Hematopoietic multipotent progenitor cell treated with erythropoietin and hydrocortisone succinate and interleukin-3 and kit ligand, for 17 days (in vitro differentiated cells): Measurements from ENCODE around the gene ST3GAL3.
A peak's percentile ranks its signal among the peaks of the same experiment; 100 is the strongest.

ENCODE experiments used
- DNase-seq: peaks from one replicate; pipeline ENCODE4 v3.0.0-alpha.2; 2015; ENCODE audit warnings: low spot score

The ST3GAL3 gene

DNA sequence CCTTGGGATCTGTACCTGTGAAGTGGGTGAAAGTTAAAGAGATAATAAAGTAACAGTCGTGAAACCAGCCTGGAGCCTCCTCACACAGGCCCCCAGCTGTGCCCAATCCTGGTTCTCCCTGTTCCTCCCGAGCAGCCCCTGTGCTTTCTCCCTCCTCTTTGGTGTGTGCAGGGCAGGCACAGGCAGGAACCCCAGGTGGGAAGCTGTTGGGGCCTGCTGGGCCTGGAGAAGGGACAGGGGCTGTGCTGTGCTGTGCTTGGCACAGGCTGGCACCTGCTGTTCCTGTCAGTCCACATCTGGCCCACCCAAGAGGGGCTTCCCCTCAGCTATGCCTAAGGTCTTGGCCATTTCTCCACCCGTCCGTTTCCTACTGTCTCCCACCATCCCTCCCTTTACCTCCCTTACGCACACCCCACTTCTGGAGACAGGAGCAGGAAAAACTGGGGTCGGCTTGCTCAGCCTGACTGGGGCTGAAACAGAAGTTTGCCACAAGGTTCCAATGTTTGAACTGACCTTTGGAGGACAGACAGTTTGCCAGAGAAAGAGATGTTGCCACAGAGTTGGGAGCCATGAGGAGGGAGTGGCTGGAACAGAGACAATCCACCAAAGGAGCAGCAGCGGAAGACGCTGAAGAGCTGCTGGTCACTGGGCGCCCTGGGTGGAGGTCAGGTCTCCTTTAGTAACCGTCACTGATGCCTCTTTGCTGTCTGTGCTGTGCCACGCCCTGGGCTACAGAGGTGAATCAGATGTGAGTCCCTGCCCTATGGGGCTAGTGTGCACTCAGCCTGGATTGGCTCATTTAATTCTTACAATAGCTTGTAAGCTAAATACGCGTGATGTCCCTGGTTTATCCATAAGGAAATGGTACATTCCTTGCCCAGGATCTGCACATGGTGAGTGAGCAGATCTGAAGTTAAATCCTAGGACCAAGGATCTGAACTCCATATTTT lies 207.5 kb downstream of the ST3GAL3 start:
- DNase-seq: no peak

DNA sequence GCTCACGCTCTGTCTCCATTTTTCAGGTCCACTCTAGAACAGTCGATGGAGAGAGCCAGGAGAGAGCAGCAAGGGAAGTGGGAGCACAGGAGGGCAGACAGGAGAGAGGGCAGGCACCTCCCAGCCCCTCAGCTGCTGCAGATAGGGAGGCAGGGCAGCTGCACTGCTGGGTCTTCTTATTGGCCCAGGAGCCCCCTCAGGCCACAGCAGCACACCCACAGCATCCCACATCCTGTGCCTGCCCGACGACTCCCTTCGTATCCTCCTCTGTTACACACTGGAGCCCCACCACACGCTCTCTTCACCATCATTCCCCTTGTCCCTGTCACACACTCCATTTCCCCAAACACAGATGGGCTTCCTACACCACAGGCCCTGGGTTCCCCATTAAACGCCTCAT lies 212.6 kb downstream of the ST3GAL3 start:
- no peak for DNase-seq

DNA sequence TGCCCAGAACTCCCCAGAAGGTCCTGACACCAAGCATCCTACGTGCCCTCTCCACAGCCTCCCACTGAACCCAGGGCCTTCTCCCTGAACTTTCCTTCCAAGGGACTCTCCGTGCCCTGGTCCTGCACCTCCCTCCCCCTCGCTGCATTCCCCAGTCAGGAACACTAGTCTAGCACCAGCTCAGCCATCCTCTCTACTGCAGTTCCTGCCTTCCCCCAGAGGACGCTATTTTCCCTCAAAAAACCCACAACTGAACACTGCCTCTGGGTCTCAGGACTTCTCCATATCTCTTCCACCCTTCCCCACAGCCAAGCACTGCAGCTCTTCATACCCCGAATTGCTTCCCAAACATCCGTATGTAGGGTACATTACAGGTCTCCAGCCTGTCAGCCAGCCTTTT lies 213.7 kb downstream of the ST3GAL3 start:
- DNase-seq: no peak

DNA sequence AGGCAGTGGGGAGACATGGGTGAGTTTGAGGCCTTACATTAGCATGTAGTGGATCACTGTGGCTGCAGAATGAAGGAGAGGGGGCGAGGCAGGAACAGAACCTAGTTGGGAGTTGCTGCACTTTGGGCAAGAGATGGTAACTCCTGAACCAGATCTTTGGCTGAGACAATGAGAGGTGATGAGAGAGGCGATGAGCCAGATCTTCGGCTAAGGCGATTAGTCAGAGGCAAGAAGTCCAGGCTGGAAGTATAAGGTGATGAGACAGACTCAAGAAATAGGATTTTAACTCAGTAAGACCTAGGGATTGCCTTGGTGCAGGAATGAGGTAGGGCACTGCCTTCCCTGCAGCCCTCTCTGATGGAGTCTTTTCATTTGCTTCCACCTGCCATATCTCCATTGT lies 217.2 kb downstream of the ST3GAL3 start:
- DNase-seq: no peak

DNA sequence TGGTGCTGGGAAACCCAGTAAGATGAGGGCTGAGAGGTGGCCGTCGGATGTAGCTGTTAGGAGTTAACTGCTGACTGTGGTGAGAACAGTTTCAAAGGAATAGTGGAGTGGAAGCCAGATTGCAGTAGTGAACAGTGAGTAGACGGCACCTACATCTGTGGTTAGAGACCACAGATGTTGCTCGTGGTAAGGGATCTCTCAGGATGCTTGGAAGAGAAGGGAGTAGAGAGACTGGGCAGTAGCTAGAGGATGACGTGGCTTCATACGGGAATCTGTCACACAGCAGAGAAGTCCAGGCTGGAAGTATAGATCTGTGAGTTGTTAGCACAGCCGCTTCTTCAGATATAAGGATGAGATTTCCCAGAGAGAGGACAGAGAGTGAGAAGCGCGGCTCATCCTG lies 218.5 kb downstream of the ST3GAL3 start:
- no peak for DNase-seq

DNA sequence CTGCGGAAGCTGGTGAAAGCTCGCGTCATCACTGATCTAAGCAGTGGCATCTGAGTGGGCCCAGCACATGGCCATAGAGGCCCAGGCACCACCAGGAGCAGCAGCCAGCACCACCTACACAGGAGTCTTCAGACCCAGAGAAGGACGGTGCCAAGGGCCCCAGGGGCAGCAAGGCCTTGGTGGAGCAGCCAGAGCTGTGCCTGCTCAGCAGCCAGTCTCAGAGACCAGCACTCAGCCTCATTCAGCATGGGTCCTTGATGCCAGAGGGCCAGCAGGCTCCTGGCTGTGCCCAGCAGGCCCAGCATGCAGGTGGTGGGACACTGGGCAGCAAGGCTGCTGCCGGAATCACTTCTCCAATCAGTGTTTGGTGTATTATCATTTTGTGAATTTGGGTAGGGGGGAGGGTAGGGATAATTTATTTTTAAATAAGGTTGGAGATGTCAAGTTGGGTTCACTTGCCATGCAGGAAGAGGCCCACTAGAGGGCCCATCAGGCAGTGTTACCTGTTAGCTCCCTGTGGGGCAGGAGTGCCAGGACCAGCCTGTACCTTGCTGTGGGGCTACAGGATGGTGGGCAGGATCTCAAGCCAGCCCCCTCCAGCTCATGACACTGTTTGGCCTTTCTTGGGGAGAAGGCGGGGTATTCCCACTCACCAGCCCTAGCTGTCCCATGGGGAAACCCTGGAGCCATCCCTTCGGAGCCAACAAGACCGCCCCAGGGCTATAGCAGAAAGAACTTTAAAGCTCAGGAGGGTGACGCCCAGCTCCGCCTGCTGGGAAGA lies 223.0 kb downstream of the ST3GAL3 start:
- peak; percentile 37 for DNase-seq

DNA sequence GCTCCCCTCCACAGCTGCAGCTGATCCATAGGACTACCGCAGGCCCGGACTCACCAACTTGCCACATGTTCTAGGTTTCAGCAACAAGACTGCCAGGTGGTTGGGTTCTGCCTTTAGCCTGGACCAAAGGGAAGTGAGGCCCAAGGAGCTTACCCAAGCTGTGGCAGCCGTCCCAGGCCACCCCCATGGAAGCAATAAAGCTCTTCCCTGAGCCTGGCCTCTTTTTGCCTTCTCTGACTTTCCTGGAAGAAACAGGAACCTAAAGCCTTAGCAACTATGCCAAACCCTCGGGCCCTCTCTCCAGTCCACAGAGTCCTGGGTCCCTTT lies 223.6 kb downstream of the ST3GAL3 start:
- no peak for DNase-seq

DNA sequence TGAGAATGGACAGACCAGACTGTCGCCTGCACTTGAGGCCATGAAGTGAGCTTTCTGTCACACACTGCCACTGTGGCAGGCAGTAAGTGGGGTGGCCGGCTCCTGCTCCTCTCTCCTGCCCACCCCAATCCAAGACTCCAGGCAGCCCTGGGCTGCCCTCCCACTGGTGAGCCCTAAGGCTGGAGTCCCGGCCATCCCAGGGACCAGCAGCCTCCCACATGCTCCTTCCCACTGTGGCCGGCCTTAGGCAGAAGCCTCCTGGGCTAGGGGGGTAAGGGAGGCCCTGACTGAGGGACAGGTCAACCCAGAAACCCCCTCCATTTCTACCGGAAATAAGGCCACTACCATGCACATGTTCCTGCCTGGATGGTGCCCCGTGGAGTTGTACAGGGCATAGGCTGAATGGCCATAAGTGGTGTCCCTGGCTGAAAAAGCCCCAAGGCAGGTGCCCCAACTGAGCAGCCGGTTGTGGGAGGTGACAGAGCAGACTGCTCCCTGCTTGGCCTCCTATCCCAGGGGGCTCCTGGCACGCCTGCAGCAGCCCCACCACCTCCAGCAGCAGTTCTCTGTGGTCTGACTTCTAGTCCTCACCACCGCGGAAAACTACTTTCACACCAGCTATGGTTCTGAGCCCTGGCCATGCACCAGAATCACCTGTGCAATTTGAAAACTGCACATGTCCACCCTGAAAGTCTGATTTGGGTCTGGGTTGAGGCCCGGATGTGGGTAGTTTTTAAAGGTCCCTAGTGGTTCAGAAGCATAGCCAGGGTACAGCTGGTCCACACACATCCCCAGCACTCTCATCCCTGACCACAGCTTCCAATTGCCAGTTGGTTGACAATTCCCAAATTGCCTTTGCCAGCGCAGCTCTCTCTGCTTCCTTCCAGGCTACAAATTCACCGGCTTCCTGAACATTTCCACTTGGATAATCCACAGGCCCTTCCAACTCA lies 224.7 kb downstream of the ST3GAL3 start:
- no peak for DNase-seq

DNA sequence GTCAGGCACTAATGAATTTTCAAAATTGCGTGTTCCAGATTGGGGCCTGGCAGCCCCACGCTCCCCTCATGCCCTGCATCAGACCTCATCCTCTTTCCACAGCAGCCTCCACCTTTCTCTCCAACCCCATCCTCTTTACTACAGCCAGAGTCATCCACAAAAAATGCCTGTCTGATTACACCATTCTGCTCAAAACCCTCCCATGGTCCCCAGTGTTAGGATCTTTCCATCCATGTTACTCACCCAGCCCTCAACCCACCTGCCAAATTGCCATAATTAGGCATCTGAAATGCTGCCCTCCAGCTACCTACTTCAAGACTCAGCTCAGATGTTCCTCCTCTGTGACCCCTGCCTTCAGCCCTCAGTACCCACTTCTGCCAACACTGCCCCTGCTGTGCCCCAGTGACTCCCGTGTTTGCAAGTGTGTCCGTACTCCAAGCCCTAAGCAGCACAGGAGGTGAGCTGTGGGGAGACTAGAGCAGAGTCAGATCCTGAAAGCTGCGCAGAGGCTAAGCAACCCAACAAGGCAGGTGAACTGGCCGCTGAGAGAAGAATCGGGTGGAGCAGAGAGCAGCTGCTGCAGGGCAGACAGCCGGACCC lies 225.6 kb downstream of the ST3GAL3 start:
- no peak for DNase-seq

DNA sequence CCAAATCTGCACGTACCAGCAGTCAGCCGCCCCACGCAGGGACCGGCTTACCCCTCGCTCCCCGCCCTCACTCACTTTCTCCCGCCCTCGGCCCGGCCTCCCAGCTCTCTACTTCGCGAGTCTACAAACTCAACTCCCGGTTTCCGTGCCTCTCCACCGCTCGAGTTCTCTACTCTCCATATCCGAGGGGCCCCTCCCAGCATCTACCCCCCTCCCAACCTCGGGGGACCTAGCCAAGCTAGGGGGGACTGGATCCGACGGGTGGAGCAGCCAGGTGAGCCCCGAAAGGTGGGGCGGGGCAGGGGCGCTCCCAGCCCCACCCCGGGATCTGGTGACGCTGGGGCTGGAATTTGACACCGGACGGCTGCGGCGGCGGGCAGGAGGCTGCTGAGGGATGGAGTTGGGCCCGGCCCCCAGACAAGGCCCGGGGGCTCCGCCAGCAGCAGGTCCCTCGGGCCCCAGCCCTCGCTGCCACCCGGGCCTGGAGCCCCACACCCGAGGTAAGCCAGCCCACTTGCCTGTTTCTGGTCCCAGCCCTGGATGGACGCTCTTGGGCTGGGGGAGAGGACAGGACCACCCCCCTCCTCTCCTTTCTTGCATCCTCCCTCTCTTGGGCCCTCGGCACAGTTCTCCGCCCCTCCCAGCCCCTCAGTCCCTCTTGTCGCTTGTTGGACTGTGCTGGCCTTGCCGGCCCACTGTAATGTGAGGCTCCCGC lies 226.2 kb downstream of the ST3GAL3 start, which contains the start of gene ARTN:
Gene ARTN (plus strand): TSS at position 416 of the 715 bp plus-strand sequence. CDS start 1,856 bp downstream, outside the sequence.
- no peak for DNase-seq

DNA sequence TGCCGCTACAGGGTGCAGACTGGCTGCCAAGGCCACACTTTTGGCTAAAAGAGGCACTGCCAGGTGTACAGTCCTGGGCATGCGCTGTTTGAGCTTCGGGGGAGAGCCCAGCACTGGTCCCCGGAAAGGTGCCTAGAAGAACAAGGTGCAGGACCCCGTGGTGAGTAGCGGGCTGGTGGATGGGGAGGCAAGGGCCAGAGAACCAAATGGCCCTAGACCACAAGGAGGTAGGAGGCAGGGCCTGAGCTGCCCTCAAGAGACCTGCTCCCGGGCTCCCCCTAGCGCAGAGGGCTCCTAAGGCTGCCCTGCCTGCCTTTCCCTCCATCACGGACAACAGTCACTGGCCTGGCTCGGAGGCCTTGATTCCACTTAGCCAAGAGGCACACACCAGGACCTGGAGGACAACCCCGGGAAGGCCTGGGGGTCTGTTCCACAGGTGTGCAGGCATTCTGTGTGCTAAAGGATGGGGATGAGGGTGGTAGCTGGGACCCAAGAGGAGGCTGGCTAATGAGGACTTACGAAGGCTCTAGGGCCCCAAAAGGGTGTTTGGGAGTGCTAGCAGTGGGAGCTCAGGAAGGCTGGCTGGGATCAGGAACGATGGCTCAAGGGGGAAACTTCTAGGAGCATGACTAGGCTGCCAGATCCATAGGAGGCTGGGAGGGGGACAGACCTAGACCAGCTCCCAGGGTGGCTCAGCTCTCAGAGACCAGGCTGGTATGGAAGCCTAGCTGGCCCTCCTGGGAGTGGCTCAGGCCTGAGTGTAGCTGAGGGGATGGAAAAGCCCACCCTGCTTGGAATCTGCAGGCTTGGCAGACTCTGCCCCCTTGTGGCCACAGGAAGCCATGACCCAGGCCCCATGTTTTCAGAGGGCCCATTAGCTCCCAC lies 227.0 kb downstream of the ST3GAL3 start:
- DNase-seq: peak; percentile 71

DNA sequence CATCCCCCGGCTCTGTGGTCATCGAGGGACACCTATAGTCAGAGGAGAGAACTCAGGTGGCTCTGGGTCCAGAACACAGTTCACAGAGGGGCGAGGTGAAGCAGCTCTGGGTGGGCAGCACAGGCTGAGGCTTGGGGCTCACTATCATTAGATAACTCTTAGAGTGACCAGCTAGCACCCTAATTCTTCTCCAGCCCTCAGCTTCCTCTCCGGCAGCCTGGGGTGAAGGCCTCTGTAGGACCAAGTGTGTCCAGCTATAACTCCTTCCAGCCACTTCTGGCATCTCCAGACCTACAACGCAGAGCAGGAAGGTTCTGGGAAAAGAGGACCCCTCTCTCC lies 227.6 kb downstream of the ST3GAL3 start:
- DNase-seq: no peak

DNA sequence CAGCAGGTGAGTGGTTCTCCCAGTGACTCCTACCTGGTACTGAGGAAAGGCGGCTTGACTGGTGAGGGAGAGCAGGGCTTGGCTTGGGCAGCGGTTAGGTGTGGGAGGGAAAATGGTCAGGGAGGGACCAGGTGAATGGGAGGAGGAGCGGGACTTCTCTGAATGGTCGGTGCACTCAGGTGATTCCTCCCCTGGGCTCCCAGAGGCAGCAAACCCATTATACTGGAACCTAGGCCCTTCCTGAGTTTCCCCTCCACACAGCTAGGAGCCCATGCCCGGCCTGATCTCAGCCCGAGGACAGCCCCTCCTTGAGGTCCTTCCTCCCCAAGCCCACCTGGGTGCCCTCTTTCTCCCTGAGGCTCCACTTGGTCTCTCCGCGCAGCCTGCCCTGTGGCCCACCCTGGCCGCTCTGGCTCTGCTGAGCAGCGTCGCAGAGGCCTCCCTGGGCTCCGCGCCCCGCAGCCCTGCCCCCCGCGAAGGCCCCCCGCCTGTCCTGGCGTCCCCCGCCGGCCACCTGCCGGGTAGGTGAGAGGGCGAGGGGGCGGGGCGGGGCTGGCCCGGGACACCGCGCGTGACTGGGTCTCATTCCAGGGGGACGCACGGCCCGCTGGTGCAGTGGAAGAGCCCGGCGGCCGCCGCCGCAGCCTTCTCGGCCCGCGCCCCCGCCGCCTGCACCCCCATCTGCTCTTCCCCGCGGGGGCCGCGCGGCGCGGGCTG lies 228.5 kb downstream of the ST3GAL3 start:
- no peak for DNase-seq

DNA sequence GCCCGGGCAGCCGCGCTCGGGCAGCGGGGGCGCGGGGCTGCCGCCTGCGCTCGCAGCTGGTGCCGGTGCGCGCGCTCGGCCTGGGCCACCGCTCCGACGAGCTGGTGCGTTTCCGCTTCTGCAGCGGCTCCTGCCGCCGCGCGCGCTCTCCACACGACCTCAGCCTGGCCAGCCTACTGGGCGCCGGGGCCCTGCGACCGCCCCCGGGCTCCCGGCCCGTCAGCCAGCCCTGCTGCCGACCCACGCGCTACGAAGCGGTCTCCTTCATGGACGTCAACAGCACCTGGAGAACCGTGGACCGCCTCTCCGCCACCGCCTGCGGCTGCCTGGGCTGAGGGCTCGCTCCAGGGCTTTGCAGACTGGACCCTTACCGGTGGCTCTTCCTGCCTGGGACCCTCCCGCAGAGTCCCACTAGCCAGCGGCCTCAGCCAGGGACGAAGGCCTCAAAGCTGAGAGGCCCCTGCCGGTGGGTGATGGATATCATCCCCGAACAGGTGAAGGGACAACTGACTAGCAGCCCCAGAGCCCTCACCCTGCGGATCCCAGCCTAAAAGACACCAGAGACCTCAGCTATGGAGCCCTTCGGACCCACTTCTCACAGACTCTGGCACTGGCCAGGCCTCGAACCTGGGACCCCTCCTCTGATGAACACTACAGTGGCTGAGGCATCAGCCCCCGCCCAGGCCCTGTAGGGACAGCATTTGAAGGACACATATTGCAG lies 229.3 kb downstream of the ST3GAL3 start:
- no peak for DNase-seq

DNA sequence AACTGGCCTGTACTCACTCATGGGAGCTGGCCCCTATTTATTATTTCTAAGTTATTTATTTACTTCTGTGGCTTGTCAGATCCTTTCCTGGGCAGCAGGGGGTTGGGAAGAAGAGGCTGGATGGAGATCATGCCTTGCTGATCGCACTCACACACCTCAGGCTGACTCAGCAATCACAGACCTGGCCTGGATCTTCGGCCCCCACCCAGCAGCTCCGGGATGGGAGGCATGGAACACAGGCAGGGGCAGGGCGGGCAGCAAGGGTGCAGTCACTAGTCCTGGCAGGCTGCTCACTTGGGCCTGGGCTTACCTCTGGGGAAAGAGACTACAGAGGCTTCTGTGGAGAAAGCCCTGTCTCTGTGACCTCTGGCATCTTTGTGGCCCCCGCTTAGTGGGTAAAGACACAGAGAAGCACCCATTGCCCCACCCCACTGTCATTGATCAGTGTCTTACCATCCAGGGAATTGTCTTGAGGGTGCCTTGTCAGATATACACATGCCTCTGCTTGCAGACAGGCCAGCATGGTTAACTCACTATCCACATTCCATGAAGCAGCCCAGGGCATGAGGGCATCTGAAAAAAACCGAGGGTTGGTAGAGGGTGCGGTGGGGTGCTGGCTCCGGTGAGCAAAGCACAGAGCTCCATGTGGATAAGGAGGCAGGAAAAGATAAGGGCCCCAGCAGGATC lies 230.0 kb downstream of the ST3GAL3 start:
- DNase-seq: no peak

DNA sequence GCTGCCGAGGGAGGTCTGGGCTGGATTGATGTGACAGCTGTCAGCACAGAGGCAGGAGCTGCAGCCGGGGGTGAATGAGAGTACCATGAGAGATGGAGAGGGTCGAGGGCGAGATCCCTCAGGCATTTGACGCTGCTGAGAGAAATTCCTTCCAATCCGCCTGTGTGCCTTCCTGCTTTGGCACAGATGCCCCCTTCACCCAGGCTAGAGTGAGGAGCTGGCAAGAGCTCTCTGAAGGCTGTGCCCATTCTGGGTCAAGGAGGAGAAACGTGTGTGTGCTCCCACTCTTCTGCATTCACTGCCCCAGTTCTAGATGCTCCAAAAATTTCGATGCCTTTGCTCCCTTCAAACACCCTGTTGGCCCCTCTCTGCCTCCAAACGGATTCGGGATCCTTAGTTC lies 231.0 kb downstream of the ST3GAL3 start:
- DNase-seq: no peak

DNA sequence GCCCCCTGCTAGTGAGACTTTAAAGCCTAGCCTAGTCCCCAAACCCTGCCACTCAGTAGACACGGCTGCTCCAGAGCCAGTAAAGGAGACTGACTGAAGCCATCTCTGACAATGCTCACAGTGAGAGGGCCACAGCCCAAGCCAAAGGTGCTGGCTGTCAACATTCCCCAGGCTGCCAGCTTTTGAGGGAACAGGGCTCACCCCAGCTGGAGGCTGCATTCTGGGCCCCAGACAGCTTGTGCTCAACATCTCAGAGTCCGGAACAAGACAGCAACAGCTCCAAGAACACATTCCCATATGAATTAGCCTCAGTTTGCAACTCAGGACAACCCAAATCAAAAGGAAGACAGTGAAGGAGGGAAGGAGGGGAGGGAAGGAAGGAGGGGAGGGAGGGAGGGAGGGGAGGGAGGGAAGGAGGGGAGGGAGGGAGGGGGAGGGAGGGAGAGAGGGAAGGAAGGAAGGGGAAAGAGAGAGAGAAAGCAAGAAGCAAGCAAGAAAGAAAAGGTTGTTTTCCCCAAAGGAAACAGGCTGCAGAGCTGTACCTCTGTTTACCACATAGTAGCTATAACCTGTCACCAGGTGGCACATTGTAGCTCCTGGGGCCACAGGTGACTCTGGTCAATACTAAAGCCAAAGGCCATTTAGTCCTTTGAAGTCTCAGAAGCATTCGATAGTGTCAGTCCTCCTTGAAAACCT lies 231.7 kb downstream of the ST3GAL3 start:
- no peak for DNase-seq

DNA sequence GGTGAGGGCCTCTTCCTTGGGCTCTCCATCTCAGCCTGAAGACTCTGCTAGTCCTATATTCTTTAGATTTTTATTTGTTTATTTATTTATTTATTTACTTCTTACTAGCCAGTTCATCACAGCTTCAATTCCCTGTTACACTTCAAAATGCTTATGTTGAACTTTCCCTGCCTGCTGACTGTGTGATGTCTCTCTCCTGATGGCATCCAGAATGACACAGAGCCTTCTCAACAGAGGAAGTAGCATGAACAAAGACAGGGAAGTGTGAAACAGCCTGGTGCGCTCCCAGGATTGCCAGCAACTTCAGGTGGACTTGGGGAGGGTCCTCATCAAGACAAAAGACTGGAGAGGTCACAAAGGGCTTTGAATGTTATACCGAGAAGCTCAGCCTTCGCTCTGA lies 235.1 kb downstream of the ST3GAL3 start:
- no peak for DNase-seq
